ENCODE measurements around the gene TCERG1L. TPM values are rescaled to one million over a fixed set of nuclear protein-coding genes. Genes with fewer than 3 reads are reported as not detected.

Gene TCERG1L
- total RNA-seq, 4 donors from 2014 or later = 0.12 TPM; not detected in 3

GRCh38 chr10:131213741-131214505 lies 97.6 kb downstream of the TCERG1L start:
- ATAC-seq = no peak
- no peak for TF ChIP-seq POLR2A (IDR thresholded peaks at IDR 0.05)
- TF ChIP-seq CTCF (IDR thresholded peaks at IDR 0.05) = no peak
- no peak for TF ChIP-seq EP300 (IDR thresholded peaks at IDR 0.05)
- no peak for TF ChIP-seq POLR2AphosphoS5 (IDR thresholded peaks at IDR 0.05)

GRCh38 chr10:131212763-131213325 lies 98.7 kb downstream of the TCERG1L start:
- Histone ChIP-seq H3K27ac (no peak overlapping the region), H3K4me1 (no peaks in the 10 kb centered on the region), H3K27me3 (peaks cover 16% of the 10 kb centered on the region), H3K36me3 (no peaks in the 10 kb centered on the region), H3K4me3 (no peak overlapping the region), H3K9me3 (no peaks in the 10 kb centered on the region)
- 68 to 74% methylated on average over 4 of the region's 5 CpGs for WGBS, 2 donors (ENCODE audit: low coverage in 1 of 2)
- no peak for ATAC-seq
- TF ChIP-seq CTCF (IDR thresholded peaks at IDR 0.05) (no peak), POLR2AphosphoS5 (IDR thresholded peaks at IDR 0.05) (no peak), POLR2A (IDR thresholded peaks at IDR 0.05) (no peak), EP300 (IDR thresholded peaks at IDR 0.05) (no peak)

More at GRCh38 chr10:131213741-131214505, 97.6 kb downstream of the TCERG1L start:
- Histone ChIP-seq H3K9me3 (no peaks in the 10 kb centered on the region), H3K4me1 (no peaks in the 10 kb centered on the region), H3K4me3 (no peak overlapping the region), H3K27ac (no peak overlapping the region), H3K36me3 (no peaks in the 10 kb centered on the region), H3K27me3 (peaks cover 17% of the 10 kb centered on the region)
- 72 to 90% methylated on average over 2 to 5 of the region's 9 CpGs for WGBS, 2 donors (ENCODE audit: low coverage in 1 of 2)

- Histone ChIP-seq H3K4me3 (no peak overlapping the region), H3K27ac (no peak overlapping the region), H3K27me3 (peaks cover 16% of the 10 kb centered on the region), H3K9me3 (no peaks in the 10 kb centered on the region), H3K36me3 (no peaks in the 10 kb centered on the region), H3K4me1 (no peaks in the 10 kb centered on the region)
- no peak for ATAC-seq
- no peak for TF ChIP-seq EP300 (IDR thresholded peaks at IDR 0.05)
- TF ChIP-seq CTCF (IDR thresholded peaks at IDR 0.05) = no peak
- no peak for TF ChIP-seq POLR2A (IDR thresholded peaks at IDR 0.05)
- TF ChIP-seq POLR2AphosphoS5 (IDR thresholded peaks at IDR 0.05) = no peak
- WGBS, 2 donors (ENCODE audit: low coverage in 1 of 2) = no CpG with 5 or more reads among the region's 2 CpGs
Measured at GRCh38 chr10:131211965-131212619, 99.4 kb downstream of the TCERG1L start.

GRCh38 chr10:131211559-131211958 lies 100.0 kb downstream of the TCERG1L start:
- peaks cover 17% of the 10 kb centered on the region for H3K27me3 ChIP-seq
- no peaks in the 10 kb centered on the region for H3K36me3 ChIP-seq
- TF ChIP-seq POLR2A (IDR thresholded peaks at IDR 0.05) = no peak
- TF ChIP-seq CTCF (IDR thresholded peaks at IDR 0.05) = no peak
- TF ChIP-seq POLR2AphosphoS5 (IDR thresholded peaks at IDR 0.05) = no peak
- TF ChIP-seq EP300 (IDR thresholded peaks at IDR 0.05) = no peak
- no peak overlapping the region for H3K27ac ChIP-seq
- no peaks in the 10 kb centered on the region for H3K4me1 ChIP-seq
- H3K4me3 ChIP-seq = no peak overlapping the region
- no peak for ATAC-seq
- H3K9me3 ChIP-seq = no peaks in the 10 kb centered on the region
- 65 to 73% methylated on average over 9 of the region's 9 CpGs for WGBS, 2 donors (ENCODE audit: low coverage in 1 of 2)

Data from gastroesophageal sphincter (tissue), 4 donors.